SK-N-SH treated with all-trans-retinoic acid at 6 μM for 48 hours (cell line): ENCODE measurements around the gene PRTFDC1.

Experiments
- ATAC-seq: fragments of 200-7000 bp; cut with Tn5 transposase; 3 replicates; pipeline ENCODE4 v1.9.1; 2020; ENCODE audit warnings: mild to moderate bottlenecking, moderate library complexity
- ARNTL ChIP-seq: fragments of 450-650 bp; formaldehyde crosslinking; IDR thresholded peaks from 2 replicates; pipeline ENCODE4 v1.5.0; 2020; ENCODE audit warnings: low read depth, mild to moderate bottlenecking, moderate library complexity, borderline replicate concordance
- BACH2 ChIP-seq: fragments of 250-450 bp; sonication (Bioruptor Pico); IDR thresholded peaks from 2 replicates; pipeline ENCODE4 v1.9.0; 2021; ENCODE audit warnings: mild to moderate bottlenecking, borderline replicate concordance
- CSRNP3 ChIP-seq: fragments of 250-450 bp; sonication (Bioruptor Pico); IDR thresholded peaks from 2 replicates; pipeline ENCODE4 v1.5.1; 2021; ENCODE audit warnings: mild to moderate bottlenecking, moderate library complexity
- GLIS3 ChIP-seq: fragments of 250-450 bp; sonication (Bioruptor Pico); IDR thresholded peaks from 2 replicates; pipeline ENCODE4 v1.5.0; 2020; ENCODE audit warnings: mild to moderate bottlenecking, moderate library complexity
- ISL1 ChIP-seq: fragments of 250-450 bp; sonication (Bioruptor Pico); IDR thresholded peaks from 2 replicates; pipeline ENCODE4 v2.1.2; 2022; ENCODE audit warnings: mild to moderate bottlenecking, moderate library complexity
- OSR1 ChIP-seq: fragments of 250-450 bp; sonication (Bioruptor Pico); IDR thresholded peaks from 2 replicates; pipeline ENCODE4 v1.8.0; 2022; ENCODE audit warnings: moderate library complexity, mild to moderate bottlenecking, inconsistent platforms
- PATZ1 ChIP-seq: fragments of 250-450 bp; sonication (Bioruptor Pico); IDR thresholded peaks from 2 replicates; pipeline ENCODE4 v1.8.0; 2020; ENCODE audit warnings: mild to moderate bottlenecking, moderate library complexity, borderline replicate concordance
- POU6F1 ChIP-seq: fragments of 250-450 bp; sonication (Bioruptor Pico); IDR thresholded peaks from 2 replicates; pipeline ENCODE4 v1.8.0; 2021; ENCODE audit warnings: low read depth, mild to moderate bottlenecking, moderate library complexity, borderline replicate concordance
- PPARA ChIP-seq: fragments of 250-450 bp; sonication (Bioruptor Pico); IDR thresholded peaks from 2 replicates; pipeline ENCODE4 v1.5.0; 2020; ENCODE audit warnings: mild to moderate bottlenecking, borderline replicate concordance
- RARB ChIP-seq: fragments of 250-450 bp; sonication (Bioruptor Pico); IDR thresholded peaks from 2 replicates; pipeline ENCODE4 v1.8.0; 2021; ENCODE audit warnings: mild to moderate bottlenecking, moderate library complexity
- SNAI2 ChIP-seq: fragments of 250-450 bp; sonication (Bioruptor Pico); IDR thresholded peaks from 2 replicates; pipeline ENCODE4 v1.5.0; 2020; ENCODE audit warnings: mild to moderate bottlenecking, moderate library complexity
- TCF4 ChIP-seq: fragments of 250-450 bp; sonication (Bioruptor Pico); IDR thresholded peaks from 2 replicates; pipeline ENCODE4 v1.8.0; 2021; ENCODE audit warnings: mild to moderate bottlenecking, moderate library complexity, borderline replicate concordance
- TOX ChIP-seq: fragments of 250-450 bp; sonication (Bioruptor Pico); IDR thresholded peaks from 2 replicates; pipeline ENCODE4 v1.8.0; 2021; ENCODE audit warnings: mild to moderate bottlenecking, moderate library complexity, borderline replicate concordance
- TSHZ2 ChIP-seq: fragments of 250-450 bp; sonication (Bioruptor Pico); IDR thresholded peaks from 2 replicates; pipeline ENCODE4 v1.5.0; 2020; ENCODE audit warnings: mild to moderate bottlenecking, moderate library complexity
- ZC3H10 ChIP-seq: fragments of 250-450 bp; sonication (Bioruptor Pico); IDR thresholded peaks from 2 replicates; pipeline ENCODE4 v1.5.1; 2021; ENCODE audit warnings: mild to moderate bottlenecking, moderate library complexity
- ZFP30 ChIP-seq: fragments of 450-650 bp; formaldehyde crosslinking; IDR thresholded peaks from 2 replicates; pipeline ENCODE4 v1.5.0; 2022; ENCODE audit warnings: mild to moderate bottlenecking, moderate library complexity
- ZNF70 ChIP-seq: fragments of 450-650 bp; formaldehyde crosslinking; IDR thresholded peaks from 2 replicates; pipeline ENCODE4 v1.5.0; 2020; ENCODE audit warnings: mild to moderate bottlenecking, moderate library complexity
- ZNF8 ChIP-seq: fragments of 450-650 bp; formaldehyde crosslinking; IDR thresholded peaks from 2 replicates; pipeline ENCODE4 v1.5.0; 2020; ENCODE audit warnings: mild to moderate bottlenecking, moderate library complexity

PRTFDC1 gene

GRCh38 chr10:24885551-24886289 lies 66.7 kb downstream of the PRTFDC1 start (continued):
- no peak for TF ChIP-seq ARNTL (CRISPR knock-in tag)
- TF ChIP-seq SNAI2 (CRISPR knock-in tag) = no peak
- TF ChIP-seq TOX (CRISPR knock-in tag) = no peak
- TF ChIP-seq, all 23 proteins: peak for 0

- ATAC-seq = no peak
- TF ChIP-seq ZNF8 (CRISPR knock-in tag) = no peak
- no peak for TF ChIP-seq TCF4 (CRISPR knock-in tag)
These were observed 67.6 kb downstream of the PRTFDC1 start for GRCh38 chr10:24884793-24885192.

GRCh38 chr10:24884316-24884715 lies 68.1 kb downstream of the PRTFDC1 start:
- no peak for TF ChIP-seq RARB (CRISPR knock-in tag)
- no peak for TF ChIP-seq ISL1 (CRISPR knock-in tag)
- no peak for TF ChIP-seq TSHZ2
- no peak for TF ChIP-seq ZFP30 (CRISPR knock-in tag)
- no peak for TF ChIP-seq OSR1 (CRISPR knock-in tag)
- no peak for TF ChIP-seq PATZ1
- no peak for TF ChIP-seq BACH2
- no peak for TF ChIP-seq POU6F1 (CRISPR knock-in tag)
- no peak for ATAC-seq

GRCh38 chr10:24883176-24883575 lies 69.2 kb downstream of the PRTFDC1 start:
- TF ChIP-seq PATZ1 (no peak), POU6F1 (CRISPR knock-in tag) (no peak), CSRNP3 (no peak), TCF4 (CRISPR knock-in tag) (no peak), SNAI2 (CRISPR knock-in tag) (no peak), GLIS3 (CRISPR knock-in tag) (no peak), PPARA (CRISPR knock-in tag) (no peak), ZNF70 (no peak), BACH2 (no peak), TSHZ2 (no peak), ISL1 (CRISPR knock-in tag) (no peak), ZNF8 (CRISPR knock-in tag) (no peak), ZFP30 (CRISPR knock-in tag) (no peak), ZC3H10 (CRISPR knock-in tag) (no peak)
- no peak for ATAC-seq
